Midbrain (tissue), 1 donor: ENCODE measurements around the gene PRPF31.

Experiments used
- DNase-seq: peaks from one replicate; lab custom pipeline; 2025; lab: John Stamatoyannopoulos, UW

Gene PRPF31

DNA sequence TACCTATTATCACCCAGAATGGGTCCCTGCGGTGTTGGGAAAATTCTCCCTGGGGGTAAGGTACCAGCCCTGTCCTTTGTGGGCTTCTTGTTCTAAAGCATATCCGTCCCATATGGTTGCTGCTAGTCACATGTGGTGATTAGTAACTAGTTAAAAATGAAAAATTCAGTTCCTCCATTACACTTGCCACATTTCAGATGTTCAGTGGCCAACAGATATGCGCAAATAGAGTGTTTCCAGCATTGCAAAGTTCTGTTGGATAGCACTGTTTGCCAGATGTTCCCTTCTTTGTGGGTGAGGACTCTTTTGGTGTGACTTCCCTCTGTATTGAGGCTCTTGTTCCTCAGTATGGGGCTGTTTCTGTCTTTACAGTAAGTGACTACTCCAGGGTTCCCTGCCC is 25.8 kb downstream of the PRPF31 start:
- DNase-seq = no peak

DNA sequence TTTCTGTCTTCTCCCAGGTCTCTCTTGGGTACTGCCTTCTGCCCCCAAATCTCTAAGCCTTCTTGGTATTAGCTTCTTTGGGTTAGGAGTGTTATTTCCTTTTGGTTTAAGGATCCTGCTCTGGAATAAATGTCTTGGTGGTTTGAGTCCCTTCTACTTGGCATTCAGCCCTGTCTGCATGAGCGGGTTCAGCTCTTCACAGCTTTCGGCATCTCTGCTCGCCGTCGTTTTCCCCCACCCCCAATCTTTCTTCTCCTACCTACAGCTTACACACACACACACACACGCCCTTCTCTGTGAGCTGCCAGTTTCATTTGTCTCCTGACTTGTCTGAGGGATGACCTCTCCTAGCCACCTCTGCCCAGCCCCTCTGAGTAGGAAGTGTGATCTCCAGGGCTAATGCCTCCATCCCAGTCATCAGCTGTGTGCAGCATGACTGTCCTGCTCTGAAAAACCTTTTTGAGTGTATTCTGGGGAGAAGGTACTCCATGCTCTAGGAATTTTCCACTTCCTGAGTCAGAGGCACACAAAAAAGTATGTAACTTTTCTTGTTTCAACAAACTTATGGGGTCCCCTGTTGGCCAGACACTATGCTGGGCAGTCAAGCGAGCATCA is 26.7 kb downstream of the PRPF31 start:
- no peak for DNase-seq

DNA sequence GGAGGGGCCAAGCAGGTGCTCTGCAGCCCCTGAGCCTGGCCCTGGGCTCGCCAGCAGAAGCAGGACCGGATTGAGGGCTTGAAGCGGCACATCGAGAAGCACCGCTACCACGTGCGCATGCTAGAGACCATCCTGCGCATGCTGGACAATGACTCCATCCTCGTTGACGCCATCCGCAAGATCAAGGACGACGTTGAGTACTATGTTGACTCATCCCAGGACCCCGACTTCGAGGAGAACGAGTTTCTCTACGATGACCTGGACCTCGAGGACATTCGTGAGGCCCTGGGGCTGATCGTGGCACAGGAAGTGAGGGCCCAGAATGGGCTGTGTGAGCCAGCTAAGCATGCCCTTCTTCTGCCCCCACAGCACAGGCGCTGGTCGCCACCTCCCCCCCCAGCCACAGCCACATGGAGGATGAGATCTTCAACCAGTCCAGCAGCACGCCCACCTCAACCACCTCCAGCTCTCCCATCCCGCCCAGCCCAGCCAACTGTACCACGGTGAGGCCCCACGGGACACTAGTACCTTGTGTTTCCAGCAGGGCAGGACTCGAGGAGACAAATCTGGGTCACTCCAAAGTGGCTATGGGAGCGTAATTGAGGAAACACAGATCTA is 30.1 kb downstream of the PRPF31 start:
- no peak for DNase-seq

DNA sequence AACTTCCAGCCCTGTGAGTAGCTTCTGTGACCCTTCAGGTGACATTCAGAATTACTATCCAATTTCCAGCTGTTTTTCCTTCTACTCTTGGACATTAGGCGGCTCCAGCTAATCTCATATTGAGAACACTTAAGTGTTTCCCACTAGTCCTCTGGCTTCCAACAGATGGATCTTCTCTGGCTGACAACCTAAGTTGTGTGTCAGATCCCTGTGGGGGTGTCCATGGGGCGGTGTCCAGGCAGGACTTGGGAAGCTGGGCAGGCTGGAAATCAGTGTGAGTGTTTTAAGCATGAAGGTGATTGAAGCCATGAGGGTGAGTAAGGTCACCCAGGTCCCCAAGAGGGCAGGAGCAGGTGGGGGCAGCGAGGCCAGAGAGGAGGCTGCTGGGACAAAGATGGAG is 32.1 kb downstream of the PRPF31 start:
- DNase-seq = no peak

DNA sequence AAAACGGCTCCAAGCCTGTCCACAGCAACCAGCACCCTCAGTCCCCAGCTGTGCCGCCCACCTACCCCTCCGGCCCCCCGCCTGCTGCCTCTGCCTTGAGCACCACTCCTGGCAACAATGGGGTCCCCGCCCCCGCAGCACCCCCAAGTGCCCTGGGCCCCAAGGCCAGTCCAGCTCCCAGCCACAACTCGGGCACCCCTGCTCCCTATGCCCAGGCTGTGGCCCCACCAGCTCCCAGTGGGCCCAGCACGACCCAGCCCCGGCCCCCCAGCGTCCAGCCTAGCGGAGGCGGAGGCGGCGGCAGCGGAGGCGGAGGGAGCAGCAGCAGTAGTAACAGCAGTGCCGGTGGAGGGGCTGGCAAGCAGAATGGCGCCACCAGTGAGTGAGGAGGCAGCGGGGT is 32.6 kb downstream of the PRPF31 start:
- no peak for DNase-seq

DNA sequence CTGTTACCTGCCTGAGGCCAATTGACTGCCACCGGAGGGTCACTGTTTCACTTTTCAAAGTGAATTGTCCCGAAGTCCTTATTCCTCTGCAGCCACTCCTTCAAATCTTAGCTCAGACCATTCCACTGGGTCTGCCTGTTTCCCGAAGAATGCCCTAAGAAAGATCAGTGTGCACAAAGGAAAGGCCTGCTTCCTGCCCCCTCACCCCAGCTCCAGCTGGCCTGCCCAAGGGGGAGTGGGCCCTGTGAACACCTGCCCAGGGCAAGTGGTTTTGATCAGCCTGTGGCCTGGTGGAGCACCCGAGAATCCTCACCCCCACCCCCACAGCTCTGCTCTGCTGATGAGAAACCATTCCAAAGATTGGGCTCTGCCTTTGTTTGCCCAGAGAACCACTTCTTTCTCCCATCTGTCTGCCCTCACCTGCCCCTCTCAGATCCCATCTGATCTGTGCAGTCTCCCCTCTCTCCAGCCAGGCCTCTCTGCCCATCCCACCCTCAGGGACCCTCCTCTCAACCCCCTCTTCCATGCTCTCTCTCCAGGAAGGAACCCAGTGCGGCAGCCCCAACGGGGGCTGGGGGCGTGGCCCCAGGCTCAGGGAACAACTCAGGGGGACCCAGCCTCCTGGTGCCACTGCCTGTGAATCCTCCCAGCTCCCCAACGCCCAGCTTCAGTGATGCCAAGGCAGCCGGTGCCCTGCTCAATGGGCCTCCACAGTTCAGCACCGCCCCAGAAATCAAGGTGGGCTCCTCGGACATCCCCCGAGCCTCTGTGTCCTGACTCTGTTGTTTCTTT is 33.7 kb downstream of the PRPF31 start:
- no peak for DNase-seq

DNA sequence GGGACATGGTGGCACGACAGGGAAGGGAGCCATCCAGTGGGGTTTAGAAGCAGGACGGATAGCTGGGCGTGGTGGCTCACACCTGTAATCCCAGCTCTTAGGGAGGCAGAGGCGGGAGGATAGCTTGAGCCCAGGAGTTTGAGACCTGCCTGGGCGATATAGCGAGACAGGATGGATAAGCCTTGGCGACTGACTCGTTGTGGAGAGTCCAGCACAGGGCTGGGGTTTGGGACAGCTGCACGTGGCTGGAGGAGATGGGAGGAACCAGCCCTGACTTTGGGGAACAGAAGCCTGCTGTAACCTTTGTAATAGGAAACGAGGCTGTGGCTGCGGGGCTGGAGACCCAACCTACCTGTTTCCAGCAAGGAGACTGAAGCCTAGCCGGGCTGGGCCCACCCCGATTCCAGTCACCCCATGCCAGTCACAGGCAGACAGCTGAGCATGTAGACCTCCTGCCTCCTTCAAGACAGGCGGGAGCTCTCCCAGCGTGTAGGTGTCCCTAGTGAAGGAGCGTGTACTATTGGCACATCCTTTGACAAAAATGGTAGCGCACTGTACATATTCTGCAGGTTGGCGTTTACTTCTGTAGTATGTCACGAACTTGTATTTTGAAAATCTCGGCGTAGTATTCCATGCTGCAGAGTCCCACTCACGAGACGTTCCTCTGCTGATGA is 35.9 kb downstream of the PRPF31 start:
- DNase-seq = no peak

DNA sequence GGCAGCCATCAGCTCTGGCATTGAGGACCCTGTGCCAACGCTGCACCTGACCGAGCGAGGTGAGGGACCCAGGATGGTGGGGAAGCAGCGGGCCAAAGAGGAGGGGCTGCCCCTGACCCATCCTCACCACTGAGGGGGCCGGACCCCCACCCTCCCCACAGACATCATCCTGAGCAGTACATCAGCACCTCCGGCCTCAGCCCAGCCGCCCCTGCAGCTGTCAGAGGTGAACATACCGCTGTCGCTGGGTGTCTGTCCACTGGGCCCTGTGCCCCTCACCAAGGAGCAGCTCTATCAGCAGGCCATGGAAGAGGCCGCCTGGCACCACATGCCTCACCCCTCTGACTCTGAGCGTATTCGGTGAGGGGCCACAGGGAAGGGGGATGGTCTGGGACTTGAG is 36.7 kb downstream of the PRPF31 start:
- DNase-seq = no peak

DNA sequence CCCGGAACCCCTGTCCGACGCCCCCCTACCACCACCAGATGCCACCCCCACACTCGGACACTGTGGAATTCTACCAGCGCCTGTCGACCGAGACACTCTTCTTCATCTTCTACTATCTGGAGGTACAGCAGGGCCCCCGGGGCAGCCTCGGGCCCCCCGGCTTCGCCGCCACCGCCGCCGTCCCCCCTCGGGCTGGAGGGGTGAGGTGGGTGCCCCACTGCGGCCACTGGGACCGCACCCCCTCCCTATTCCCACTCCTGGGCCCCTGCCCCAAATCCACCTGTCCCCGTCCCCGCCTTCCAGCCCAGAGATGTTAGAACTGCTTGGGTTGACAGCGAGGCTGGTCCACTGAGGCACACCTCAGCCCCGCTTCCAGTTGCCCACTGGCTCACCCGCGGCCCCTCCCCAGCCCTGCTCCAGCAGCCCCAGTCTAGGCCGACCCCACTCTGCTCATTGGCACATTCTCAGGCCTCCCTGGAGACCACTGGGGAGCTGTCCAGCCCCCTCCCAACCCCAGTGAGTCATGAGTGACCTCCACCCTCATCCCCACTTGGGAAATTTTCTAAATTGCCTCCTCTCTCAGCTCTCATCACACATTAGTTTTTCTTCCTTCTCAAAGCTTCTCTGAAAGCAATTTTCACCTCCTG is 37.4 kb downstream of the PRPF31 start:
- no peak for DNase-seq

DNA sequence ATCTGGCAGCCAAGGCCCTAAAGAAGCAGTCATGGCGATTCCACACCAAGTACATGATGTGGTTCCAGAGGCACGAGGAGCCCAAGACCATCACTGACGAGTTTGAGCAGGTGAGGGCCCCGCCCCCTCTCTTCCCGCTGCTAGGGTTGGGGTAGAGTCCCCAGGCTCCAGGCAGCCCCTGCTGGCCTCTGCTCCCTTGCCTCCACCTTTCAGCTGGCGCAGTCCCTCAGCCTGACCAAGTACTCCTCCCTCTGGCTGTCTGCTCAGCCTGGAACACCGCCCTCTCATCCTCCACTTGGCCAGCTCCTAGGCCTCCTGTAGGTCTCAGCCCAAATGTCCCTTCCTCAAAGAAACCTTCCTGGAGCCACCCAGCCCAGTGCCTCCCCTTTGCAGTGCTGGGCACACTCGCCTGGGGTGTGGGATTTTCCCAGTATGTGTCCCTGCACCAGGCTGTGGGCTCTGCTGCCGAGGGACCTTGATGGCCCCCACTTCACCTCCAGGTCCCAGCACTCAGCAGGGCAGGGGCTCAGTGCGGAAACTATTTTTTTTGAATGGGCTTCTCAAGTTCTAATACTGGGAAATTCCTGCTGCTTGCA is 38.3 kb downstream of the PRPF31 start:
- DNase-seq = no peak

DNA sequence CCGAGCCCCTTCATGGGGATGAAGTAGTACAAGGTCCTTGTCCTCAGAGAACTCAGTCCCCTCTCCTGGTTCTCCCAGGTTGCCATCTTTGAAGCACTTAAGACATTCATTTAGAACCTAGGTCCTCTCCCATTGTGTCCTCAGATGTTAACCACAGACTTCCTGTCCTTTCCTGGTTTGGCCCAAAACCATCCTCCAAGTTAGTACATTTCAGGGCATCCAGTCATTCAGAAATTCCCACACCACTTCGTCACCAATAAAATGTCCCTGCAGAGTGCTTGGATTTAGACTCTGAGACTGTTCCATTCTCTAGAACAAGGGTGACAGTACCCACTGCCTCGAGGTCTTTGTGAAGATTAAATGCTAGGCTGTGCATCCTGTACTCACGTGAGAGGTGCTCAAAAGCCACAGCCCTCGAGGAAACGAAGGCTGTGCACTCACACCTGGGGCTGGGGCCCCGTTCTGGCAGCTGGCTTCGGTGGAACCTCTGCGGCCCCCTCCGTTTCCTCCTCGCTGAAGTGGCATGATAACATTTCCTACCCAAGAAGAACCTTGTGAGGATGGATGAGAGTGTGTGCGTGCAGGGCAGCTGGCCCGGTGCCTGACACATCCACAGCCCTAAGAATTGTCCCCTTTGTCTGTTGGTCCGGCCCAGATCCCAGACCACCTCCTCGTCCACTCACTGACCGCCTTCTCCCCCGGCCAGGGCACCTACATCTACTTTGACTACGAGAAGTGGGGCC is 39.2 kb downstream of the PRPF31 start:
- no peak for DNase-seq

DNA sequence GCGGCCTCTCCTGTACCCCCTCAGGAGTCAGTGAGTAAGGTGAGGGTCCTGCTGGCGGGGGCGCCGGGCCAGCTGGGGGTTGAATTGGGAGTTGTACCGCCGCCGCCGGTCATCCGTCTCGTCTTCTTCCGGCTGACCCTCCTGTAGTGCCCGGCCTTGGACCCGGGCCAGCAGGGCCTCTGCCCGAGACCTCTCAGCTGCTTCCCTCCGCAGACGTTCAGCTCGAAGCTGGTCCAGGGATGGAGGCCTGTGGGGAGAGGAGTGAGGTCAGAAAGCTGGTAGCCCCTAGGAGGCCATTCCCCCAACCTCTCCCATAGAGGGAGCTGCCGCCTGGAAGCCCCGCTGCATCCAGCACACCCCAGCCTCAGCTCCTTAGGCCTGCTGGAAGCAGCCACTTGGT is 40.1 kb downstream of the PRPF31 start:
- DNase-seq = no peak

DNA sequence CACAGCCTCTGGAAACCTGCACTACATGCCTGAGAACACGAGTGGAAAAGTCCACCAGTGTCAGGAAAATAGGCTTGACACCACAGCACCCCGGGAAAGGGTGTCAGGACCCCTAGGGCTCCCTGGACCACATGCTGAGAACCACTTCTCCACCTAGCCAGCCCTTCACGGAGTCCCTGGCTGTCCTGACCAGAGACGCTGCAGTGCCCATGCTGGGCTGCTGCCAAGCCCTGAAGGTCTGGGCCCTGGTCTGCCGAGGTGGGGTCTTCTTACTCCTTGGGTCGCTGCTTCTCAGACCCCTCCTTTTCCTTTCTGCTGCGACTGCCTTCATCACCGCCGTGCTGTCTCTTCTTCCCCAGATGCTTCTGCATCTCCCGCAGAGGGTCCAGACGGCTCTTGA is 40.9 kb downstream of the PRPF31 start:
- DNase-seq = no peak

DNA sequence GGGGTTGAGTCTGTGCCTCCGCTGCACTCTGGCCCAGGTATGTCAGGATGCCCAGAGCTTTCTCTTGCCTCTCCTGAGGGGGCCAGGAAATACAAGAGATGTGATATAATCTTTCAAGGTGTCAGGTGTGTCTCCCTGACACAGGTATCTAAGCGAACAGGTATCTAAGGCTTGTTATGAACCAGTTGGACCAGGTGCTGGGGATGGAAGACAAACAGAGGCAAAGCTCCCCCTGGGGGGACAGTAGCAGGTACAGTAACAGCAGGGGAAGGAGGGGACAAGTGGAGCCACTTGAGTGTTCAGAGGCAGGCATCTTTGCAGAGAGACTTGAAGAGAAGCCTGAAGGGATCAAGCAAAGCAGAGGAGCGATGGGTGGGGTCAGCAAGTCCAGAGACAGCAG is 41.4 kb downstream of the PRPF31 start:
- no peak for DNase-seq

DNA sequence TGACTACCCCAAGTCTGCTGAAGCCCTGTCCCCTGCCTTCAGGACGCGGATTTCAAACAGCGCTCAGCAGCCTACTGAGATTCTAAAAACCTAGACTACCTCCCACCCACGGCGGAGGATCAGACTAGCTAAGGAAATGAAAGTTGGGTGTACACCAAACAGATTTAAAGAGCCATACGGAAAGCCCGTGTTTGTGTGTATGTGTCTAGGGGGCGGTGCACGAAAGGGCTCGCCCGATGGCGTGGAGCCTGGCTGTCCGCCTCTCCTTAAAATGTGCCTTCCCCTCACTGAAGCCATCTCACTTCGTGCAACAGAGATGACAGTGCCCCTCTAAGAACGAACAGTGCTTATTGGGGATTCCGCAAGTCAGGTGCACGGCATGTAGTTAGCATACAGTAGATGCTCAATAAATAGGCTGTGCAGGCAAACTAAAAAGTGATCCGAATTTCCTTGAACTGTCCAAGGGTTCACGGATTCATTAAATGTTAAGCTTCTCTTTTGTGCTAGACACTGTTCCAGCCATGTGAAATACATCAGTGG is 43.3 kb downstream of the PRPF31 start:
- no peak for DNase-seq

DNA sequence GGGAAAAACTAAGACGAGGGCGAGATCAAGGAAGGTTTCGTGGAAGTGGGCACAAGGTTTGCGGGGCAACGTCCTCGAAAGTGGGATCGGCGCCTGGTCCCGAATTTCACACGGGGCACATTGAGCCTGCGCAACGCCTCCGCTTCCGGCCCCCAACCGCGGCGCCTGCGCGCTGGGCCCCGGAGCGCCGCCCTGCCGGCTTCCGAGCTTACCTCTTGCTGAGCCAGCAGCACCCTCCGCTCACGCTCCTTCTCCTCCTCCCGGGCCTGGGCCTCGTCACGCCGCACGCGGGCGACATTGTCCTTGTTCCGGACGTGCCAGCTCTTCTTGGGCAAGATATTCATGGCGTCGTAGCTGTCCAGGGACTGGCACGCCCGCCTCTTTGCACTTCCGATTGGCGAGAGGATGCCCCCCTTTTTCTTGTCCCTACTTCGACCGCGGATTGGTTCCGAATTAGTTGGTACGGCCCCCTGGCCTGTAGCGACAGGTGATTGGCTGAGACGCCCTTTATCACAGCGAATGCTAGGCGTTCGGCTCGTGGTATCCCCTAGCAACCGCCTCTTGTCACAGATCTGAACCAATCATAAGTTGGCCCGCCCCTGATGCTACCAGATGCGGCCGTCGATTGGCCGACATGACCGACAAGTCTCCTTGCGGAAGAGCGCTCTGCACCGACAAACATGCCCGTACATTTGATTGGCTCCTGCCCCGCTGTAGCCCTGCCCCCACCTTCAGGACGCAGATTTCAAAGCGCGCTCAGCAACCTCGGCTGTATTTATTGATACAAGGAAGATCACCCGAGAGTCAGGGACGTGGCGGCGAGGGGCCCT is 44.0 kb downstream of the PRPF31 start, which contains the start of gene LENG1:
TSS of gene LENG1 (minus strand) at position 370 of the 830 bp plus-strand sequence. CDS start at position 344, 26 bp downstream.
- DNase-seq = peak; percentile 100

DNA sequence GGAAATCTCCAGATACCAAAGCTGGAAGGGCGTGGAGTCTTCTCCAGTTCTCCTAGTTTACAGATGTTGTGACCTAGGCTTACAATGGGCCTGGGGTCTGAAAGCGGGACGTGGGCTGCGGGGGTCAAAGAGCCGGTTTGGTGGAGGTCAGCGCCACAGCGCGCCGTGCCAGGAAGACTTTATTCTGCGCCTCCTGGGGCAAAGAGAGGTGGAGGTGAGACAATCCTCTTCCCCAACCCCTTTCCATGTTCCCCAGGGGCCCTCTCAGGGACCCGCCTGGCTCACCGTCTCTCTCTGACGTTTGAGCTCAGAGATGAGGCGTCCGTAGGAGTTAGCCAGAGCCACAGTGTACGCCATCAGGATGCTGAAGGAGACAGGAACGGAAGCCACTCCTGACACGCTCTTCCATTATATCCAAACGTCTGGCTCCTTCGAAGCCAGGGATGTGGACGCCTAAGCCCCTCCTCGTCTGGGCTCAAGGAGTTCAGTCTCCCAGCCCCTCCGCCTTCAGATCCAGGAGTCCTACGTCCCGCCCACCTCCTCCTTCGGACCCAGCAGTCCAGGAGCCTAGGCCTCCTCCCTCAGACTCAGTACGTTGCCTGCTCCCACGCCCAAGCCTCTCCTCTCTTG is 44.7 kb downstream of the PRPF31 start:
- DNase-seq = no peak

DNA sequence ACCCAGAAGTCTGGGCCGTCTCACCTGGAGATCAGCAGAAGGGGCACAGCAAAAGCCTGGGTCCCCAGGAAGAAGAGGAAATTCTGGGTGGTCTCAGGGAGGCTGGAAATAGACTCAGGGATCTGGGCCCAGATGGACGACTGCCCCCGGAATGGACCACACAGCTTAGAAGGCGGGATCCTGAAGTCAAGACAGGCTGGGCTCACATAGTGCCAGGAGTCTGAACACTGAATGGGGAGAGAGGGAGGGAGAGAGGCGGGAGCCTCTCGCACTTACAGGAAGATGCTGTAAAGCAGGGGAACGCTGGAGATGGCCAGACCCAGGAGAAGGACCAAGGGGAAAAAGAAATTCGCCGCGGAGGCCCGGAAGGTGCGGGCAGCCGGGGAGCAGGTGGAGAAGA is 45.3 kb downstream of the PRPF31 start:
- DNase-seq = no peak

DNA sequence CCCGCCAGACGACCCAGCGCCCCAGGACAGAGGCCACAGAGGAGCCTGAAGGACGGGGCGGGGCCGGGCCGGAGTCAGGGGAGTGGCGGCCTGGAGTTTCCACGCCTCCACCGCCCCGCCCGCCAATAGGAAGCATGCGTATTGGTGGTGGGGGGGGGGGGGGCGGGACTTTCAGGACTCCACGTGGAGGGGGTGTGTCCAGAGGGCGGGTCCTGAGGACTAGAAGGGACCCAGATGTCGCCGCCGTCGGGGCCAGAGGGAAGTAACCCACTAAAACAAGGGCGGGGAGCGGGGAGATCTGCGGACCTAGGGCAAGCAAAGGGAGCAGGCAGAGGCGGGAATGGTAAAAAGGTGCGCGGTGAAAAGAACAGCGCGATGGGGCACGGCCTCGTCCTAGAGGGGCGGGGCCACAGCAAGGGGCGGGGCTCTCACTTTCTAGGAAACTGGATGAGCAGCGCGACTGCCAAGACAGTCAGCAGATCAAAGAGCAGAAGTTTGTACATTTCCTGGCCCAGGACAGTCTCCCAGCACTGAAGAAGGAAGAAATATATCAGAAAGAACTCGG is 46.8 kb downstream of the PRPF31 start:
- DNase-seq = peak; percentile 18
